Transverse colon (tissue), 3 donors: ENCODE measurements around the gene CD52.

Experiments
- CTCF ChIP-seq, 5 experiments: fragments of 200-600 bp in 3 of 5; fragments of 450-650 bp in 2 of 5; sonication (generic) in 3 of 5; IDR thresholded peaks; 1 replicate in 2 of 5; 2 replicates in 3 of 5; pipeline ENCODE4 v1.5.1; 2016 to 2017; ENCODE audit warnings: antibody characterized with exemption in 5 of 5, inconsistent platforms in 3 of 5, mild to moderate bottlenecking in 2 of 5, moderate library complexity in 1 of 5
- POLR2A ChIP-seq: fragments of 450-650 bp; IDR thresholded peaks from one replicate; pipeline ENCODE4 v1.6.1; 2016; ENCODE audit warnings: antibody characterized with exemption, mild to moderate bottlenecking, moderate library complexity

- TF ChIP-seq POLR2A = no peak
- no peak for TF ChIP-seq CTCF (IDR thresholded peaks at IDR 0.05)
Measured at GRCh38 chr1:26360807-26361604, 43.2 kb downstream of the CD52 start.
